Body of pancreas (tissue), 4 donors: ENCODE results near the gene NUTM2G.
"Not testable (repeated sequence)": the region's sequence is repeated elsewhere in the genome, so short reads cannot be mapped to it uniquely, and the experiment has no call there.

Experiments used
- POLR2A ChIP-seq, 3 donors: fragments of 450-650 bp; IDR thresholded peaks; one replicate each; pipeline ENCODE4 v1.6.1; 2016; ENCODE audit warnings: antibody characterized with exemption in 3 of 3, mild to moderate bottlenecking in 2 of 3
- TF ChIP-seq, protein P1 (sequence below), 7 experiments: fragments of 450-650 bp in 4 of 7; fragments of 200-600 bp in 3 of 7; sonication (generic) in 3 of 7; IDR thresholded peaks; one replicate each; pipeline ENCODE4 v1.5.1; 2016 to 2019; ENCODE audit warnings: antibody characterized with exemption in 7 of 7

- TF ChIP-seq, protein P1, sequence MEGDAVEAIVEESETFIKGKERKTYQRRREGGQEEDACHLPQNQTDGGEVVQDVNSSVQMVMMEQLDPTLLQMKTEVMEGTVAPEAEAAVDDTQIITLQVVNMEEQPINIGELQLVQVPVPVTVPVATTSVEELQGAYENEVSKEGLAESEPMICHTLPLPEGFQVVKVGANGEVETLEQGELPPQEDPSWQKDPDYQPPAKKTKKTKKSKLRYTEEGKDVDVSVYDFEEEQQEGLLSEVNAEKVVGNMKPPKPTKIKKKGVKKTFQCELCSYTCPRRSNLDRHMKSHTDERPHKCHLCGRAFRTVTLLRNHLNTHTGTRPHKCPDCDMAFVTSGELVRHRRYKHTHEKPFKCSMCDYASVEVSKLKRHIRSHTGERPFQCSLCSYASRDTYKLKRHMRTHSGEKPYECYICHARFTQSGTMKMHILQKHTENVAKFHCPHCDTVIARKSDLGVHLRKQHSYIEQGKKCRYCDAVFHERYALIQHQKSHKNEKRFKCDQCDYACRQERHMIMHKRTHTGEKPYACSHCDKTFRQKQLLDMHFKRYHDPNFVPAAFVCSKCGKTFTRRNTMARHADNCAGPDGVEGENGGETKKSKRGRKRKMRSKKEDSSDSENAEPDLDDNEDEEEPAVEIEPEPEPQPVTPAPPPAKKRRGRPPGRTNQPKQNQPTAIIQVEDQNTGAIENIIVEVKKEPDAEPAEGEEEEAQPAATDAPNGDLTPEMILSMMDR (IDR thresholded peaks at IDR 0.05), result not testable (repeated sequence)
- TF ChIP-seq POLR2A (IDR thresholded peaks at IDR 0.05), result not testable (repeated sequence)
These were observed 55.0 kb downstream of the NUTM2G start for GRCh38 chr9:96983496-96984122.
